NCI-H69 (cell line): Measurements from ENCODE around the gene ALDOA.
"Not testable (repeated sequence)": the region's sequence is repeated elsewhere in the genome, so short reads cannot be mapped to it uniquely, and the experiment has no call there.

Source experiments
- DNase-seq: peaks from one replicate; lab custom pipeline; 2025; lab: John Stamatoyannopoulos, UW

ALDOA gene

GRCh38 chr16:30091474-30092372, 26.2 kb downstream of the ALDOA start, which contains the start of gene TBX6:
Gene TBX6 (minus strand): TSS chr16:30091924. CDS start chr16:30091193, 731 bp downstream.
- DNase-seq = peak; percentile 97

DNA sequence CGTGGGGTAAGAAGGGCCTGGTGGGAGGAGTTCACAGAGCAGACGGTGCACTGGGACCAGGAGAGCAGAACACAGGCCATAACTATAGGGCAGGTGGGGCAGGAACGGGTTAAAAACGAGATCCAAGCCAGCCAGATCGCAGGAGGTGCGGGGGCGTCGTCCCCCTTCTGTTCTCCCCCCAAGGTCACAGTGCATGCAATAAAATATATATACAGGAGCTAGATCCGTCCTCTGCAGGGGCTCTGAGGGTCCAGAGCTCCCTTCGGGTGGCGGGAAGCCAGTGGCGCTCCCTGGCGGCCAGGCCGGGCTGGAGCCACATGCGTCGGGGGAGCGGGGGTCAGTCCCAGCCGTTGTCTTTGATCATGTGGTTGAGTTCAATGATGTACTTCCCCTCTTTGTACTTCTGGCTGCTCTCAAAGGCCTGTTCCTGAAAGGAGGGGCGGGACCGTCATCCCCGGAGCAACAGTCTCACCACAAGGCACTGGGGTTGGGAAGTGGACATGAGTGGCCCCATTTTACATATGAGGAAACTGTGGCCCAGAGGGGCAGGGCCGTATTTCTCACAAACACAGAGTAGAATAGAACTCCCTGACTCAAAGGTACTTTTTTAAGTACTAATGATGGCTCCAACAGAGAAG, 26.9 kb downstream of the ALDOA start:
- DNase-seq = peak; percentile 94

DNA sequence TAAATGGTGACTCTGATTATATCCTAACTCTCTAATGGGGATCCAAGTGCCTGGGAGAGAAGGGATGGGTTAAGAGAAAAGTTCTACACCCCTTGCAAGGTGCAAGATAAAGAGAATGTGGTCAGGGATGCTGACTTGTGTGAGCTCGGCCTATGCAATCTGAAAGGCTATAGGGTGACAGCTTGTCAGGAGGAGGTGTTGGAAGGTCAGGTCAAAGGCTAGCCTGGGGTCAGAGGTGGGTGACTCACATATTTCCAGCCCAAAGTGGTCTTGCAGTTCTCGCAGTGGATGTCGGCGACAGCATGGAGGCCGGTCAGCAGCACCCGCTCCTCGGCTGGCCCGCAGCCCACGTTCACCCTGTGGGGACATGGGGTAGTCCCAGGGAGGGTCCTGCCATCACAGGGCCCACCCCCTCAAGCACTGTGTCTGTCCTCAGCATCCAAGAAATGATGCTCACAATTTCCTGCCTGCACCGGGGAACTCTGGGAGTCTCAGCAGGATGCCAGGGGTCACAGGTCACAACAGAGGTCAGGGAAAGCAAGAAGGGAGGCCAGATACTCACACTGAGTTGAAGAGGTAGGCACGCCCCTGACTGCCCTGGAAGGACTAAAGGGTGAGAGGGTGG, 29.1 kb downstream of the ALDOA start:
- DNase-seq = no peak

DNA sequence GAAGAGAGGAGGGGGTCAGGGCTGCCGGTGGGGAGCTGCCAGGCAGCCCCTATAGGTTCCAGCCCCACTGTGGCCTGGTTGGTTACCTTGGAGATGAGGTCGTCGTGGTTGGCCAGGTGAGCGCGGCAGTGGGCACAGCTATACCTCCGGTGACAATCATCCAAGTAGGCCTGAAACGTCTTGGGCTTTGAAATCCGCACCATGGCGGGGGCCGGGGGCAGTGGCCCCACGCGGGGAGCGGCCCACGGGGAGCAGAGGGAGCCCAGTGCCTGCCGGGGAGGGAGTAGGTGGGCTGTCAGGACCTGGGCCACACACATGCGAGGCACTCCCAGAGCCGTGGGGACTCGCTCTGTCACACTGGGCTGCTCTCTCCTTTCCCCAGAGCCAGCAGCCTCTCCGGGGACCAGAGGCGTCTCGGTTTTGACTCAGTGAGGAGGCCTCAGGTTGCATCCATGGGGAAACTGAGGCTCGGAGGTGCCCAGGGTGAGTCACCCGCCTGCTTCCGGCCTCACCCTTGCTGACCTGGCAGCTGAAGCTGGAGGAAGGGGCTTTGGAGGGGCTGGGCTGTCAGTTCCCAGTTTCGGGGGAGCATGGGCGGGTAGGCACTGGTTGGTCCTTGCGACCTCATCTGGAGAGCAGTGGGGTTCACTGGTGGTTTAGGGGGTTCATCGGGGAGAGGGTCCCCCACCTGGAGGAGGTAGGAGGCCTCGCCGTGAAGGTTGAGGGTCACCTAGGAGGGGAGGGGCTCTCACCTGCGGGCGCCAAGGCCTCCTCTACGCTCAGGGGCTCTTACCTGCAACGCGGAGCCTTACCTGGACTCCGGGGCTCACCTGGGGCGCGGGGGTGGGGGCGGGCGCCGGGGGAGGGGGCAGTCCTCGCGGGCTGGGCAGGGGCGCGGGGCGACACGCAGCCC, 29.9 kb downstream of the ALDOA start:
- peak; percentile 75 for DNase-seq

DNA sequence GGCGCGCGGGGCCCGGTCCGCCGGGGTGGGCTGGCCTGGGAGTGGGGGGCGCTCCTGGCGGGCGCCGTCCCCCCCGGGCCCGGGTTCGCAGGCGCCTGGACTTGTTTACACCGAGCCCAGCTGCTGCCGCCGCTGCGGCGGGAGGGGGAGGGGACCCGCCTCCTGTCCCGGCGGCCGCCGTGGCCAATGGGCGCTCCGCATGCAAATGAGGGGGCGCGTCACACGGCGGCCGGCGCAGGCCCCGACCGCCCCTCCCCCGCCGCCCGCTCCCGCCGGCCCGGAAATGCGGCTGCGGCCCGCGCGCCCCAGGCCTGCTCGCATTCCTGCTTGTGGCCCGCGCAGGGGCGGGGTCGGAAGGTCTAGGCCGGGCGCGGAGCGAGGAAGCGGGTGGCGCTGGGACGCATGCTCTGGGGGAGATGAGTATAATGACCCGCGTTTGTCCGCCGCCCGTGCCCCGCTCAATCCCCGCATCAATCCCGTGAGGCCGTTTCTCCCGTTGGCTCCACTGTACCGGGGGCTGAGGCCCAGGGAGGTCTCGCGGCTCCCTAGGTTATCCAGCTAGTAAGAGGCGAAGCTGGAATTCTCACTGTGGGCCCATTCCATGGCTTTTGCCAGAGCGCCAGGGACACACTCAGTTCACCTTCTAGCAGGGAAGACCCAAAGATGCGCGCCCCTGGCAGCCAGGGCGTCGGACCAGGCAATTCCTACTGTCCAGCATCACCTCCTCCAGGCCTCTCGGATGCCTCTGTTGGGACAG, 30.7 kb downstream of the ALDOA start, which contains the start of gene YPEL3:
YPEL3 (minus strand) TSS at position 109 of the 757 bp plus-strand sequence. CDS start 731 bp downstream, outside the sequence.
- peak; percentile 98 for DNase-seq

DNA sequence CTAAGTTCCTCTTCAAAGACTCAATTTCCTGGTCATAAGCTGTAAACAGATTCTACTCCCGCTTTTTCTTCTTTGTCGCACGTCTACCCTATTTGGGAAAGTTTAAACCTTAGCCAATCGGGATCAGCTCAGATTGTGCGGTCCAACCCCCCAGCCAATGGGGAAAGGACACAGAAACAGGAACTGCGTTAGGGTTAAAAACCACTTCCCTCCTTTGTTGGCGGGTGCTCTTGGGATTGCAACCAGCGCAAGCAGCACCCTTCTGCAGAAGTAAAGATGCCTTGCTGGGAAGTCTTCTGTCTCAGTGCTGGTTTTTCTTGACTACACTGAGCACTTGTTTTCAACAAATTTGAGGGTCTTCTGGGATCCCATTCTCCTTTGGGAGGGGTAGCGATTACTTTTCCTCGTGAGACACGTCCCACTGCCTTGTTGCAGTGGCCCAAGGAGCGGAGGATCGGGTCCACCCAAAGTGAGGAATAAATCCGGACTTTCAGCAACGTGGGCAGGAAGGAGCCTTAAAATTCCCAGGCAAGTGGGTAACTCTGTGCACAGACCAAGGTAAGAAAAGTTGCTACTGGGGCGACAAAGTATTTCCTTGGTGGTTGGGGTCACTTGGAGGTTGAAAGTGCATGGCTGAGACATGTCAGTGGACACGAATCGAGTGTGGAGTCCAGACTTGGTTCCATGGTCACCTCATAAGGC, 31.5 kb downstream of the ALDOA start:
- no peak for DNase-seq

DNA sequence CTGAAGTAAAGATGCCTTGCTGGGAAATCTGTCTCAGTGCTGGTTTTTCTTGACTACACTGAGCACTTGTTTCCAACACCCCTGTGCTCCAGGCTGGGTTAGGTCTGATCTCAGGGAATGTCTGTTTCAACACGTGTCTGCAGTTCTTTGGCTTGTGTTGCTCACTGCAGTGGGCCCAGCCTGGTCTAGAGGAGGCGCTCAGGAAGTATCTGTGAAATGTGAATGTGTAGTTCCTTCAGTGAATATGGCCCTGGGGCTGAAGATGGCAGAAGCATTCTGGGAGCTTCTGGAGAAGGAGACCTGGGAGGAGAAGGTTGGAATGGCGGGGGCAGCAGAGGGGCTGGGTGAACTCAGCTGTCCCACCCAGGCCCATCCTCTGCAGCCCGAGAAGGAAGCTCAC, 38.5 kb downstream of the ALDOA start:
- DNase-seq = no peak

GRCh38 chr16:30104492-30104891, 38.9 kb downstream of the ALDOA start:
- no peak for DNase-seq

GRCh38 chr16:30108059-30108850, 42.7 kb downstream of the ALDOA start:
- no peak for DNase-seq

DNA sequence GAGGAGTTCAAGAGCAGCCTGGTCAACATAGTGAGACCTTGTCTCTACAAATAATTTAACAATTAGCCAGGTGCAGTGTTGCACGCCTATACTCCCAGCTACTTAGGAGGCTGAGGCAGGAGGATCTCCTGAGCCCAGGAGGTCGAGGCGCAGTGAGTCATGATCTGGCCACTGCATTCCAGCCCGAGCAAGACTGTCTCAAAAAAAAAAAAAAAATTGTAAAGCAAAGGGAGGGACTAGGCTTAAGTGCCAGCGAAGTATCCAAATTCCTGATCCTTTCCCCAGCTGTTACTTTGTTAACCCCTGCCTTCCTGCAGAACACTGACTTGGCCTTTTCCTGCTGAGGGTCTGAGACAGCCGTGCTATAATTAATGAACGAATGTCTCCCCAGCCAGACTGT, 45.1 kb downstream of the ALDOA start:
- DNase-seq = no peak

GRCh38 chr16:30112197-30113030, 46.9 kb downstream of the ALDOA start:
- peak; percentile 72 for DNase-seq

DNA sequence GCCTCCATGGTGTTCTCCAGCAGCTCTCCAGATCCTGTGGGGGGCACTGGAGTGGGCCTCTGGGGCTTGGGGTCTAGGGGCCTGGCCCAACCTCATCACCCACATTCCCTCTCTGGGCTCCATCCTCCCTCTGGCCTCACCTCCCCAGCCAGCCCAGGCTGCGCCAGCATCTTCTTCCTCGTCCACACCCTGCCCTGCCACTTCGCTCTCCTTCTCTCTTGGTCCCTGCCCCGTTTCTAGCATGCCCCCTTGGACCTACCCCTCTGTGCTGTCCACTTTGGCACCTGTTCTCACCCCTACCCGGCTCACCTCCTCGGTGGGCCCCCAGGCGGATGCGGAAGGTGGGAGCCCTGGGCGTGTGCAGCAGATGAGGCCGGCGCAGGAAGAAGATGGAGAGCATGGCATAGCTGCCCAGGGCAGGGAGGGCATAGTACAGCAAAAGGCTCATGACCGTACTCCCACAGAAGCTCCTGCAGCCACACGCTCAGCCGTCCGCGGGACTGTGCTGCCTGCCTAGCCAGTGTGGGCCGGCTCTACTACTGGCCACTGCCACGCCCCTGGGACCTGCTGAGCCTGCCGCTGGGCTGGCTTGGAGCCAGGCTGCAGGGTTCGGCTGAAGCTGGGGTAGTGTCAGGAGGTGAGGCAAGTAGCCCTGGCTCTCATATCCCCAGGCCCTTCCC, 47.6 kb downstream of the ALDOA start, which contains the start of gene GDPD3:
GDPD3 (minus strand) TSS at position 507 of the 680 bp plus-strand sequence; CDS start at position 448, 59 bp downstream.
- no peak for DNase-seq

- no peak for DNase-seq
These were observed 48.3 kb downstream of the ALDOA start for GRCh38 chr16:30113711-30114333.

GRCh38 chr16:30114411-30114810, 48.9 kb downstream of the ALDOA start:
- no peak for DNase-seq

DNA sequence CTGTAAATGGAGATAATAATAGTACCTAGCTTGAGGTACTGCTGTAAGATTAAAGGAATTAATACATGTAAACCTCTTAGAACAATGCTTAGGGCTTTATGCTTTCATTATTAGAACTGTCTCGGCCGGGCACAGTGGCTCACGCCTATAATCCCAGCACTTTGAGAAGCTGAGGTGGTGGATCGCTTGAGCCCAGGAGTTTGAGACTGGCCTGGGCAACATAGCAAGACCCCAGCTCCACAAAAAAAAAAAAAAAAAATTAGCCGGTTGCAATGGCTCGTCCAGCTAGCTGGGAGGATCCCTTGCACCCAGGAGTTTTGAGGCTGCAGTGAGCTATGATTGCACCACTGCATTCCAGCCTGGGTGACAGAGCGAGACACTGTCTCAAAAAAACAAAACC, 49.3 kb downstream of the ALDOA start:
- DNase-seq = not testable (repeated sequence)

- peak; percentile 39 for DNase-seq
These were observed 49.7 kb downstream of the ALDOA start for GRCh38 chr16:30115238-30115637.
